ENCODE measurements around the gene E2F4. TPM values are rescaled to one million over a fixed set of nuclear protein-coding genes. Genes with fewer than 3 reads are reported as not detected.

The E2F4 gene
- total and polyA plus RNA-seq, 2 experiments from 2014 or later = 67.0 to 135 TPM

DNA sequence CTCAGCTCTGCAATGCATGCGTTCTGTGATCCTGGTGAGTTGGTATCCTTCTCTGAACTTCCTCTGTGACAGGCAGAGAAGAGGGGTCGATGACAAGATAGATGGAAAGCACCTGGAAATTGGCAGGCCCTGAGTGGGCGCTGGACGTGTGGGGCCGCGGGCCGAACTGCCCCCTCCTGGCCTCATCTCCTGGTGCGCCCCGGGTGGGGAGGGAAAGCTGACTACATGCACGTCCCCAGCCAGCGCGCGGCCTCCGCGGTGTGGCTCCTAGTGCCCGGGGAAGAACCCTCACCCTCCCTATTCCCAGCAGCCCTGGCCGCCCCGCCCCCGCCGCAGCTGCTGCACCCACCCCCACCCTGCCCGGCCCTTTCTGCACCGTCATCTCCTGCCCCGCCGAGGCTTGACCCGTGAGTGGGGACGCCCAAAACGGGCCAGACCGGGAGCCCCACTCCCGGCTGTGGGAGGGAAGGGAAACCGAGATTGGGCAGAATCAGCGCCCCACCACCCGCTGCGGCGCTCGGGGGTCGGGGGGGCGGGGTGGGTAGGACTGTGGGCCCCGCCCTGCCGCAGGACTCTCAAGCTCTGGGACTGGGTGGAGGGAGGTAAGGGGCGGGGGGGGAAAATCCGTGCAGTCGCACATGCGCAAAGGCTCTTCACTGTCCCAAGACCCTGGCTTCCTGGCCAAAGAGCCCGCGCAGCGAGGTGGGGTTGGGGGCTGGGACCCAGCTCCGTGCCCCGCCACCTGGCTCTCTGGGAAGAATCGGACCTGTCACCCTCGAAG lies 21.6 kb upstream of the E2F4 start, which contains the start of gene NOL3:
Gene NOL3 (plus strand): TSS at position 371 of the 781 bp plus-strand sequence.
- Mint-ChIP-seq H3K9me3 (no peaks in the 10 kb centered on the region; the same call in 2 of the 3 replicates), H3K4me1 (peaks cover 41% of the 10 kb centered on the region), H3K27ac (no peak within 1 kb of the TSS), H3K4me3 (peak within 1 kb of the TSS; percentile 79), H3K36me3 (ENCODE audit: low read depth) (no peaks in the 10 kb centered on the region; the same call in 2 of the 3 replicates), H3K27me3 (ENCODE audit: insufficient read depth, low read depth, poor library complexity) (peaks cover 94% of the 10 kb centered on the region)
- Histone ChIP-seq H3K36me3 (ENCODE audit: insufficient read depth) (no peaks in the 10 kb centered on the region), H3F3A (replicated peaks; ENCODE audit: low read depth) (peaks cover 22% of the 10 kb centered on the region; the same call in 1 of the 2 replicates), H3K4me3 (peak within 1 kb of the TSS; percentile 69), H3K9me2 (ENCODE audit: insufficient read depth) (no peaks in the 10 kb centered on the region), H3K79me2 (replicated peaks; ENCODE audit: insufficient read depth) (no peaks in the 10 kb centered on the region), H3K4me2 (peak within 1 kb of the TSS; percentile 97), H3K27ac (ENCODE audit: low read depth) (no peak within 1 kb of the TSS), H4K20me1 (replicated peaks; ENCODE audit: insufficient read depth) (peaks cover 9% of the 10 kb centered on the region), H3K27me3 (ENCODE audit: insufficient read depth) (peaks cover 97% of the 10 kb centered on the region), H3K4me1 (ENCODE audit: insufficient read depth) (peaks cover 30% of the 10 kb centered on the region), H2AFZ (peak within 1 kb of the TSS; percentile 94)
- DNase-seq (ENCODE audit: low spot score) (peak; percentile 87), ATAC-seq (peak; percentile 30)
- TF ChIP-seq CREB1 (CRISPR knock-in tag; IDR thresholded peaks at IDR 0.05; ENCODE audit: low read depth) (no peak), STAT1 (IDR thresholded peaks at IDR 0.05; ENCODE audit: unreplicated experiment) (no peak), CTCF (conservative IDR thresholded peaks at IDR 0.05; ENCODE audit: low read depth in 2 of 2) (no peak), ETS1 (IDR thresholded peaks at IDR 0.05) (no peak), EZH2 (IDR thresholded peaks at IDR 0.05; ENCODE audit: low read depth, unreplicated experiment) (no peak), ZNF331 (CRISPR knock-in tag; IDR thresholded peaks at IDR 0.05; ENCODE audit: low read depth) (no peak), JUNB (IDR thresholded peaks at IDR 0.05; ENCODE audit: unreplicated experiment) (no peak), POLR2AphosphoS5 (IDR thresholded peaks at IDR 0.05; ENCODE audit: low read depth) (0 out of 2 replicates have a peak, but pooled peaks have one; percentile 29)

GRCh38 chr16:67170949-67171649 lies 20.9 kb upstream of the E2F4 start:
- ATAC-seq (peak; percentile 0; the same call in 2 of the 3 replicates), DNase-seq (ENCODE audit: low spot score) (no peak)
- no peak for TF ChIP-seq NANOG (IDR thresholded peaks at IDR 0.05; ENCODE audit: borderline replicate concordance)
- TF ChIP-seq ZNF114 (CRISPR knock-in tag; IDR thresholded peaks at IDR 0.05) = no peak
- TF ChIP-seq STAT1 (IDR thresholded peaks at IDR 0.05; ENCODE audit: unreplicated experiment) = no peak
- TF ChIP-seq EZH2 (IDR thresholded peaks at IDR 0.05; ENCODE audit: low read depth, unreplicated experiment) = peak; percentile 79
- Histone ChIP-seq H3K27me3 (ENCODE audit: insufficient read depth) (peaks cover 97% of the 10 kb centered on the region), H3K36me3 (ENCODE audit: insufficient read depth) (no peaks in the 10 kb centered on the region), H3K9me2 (ENCODE audit: insufficient read depth) (no peaks in the 10 kb centered on the region), H3F3A (replicated peaks; ENCODE audit: low read depth) (peaks cover 23% of the 10 kb centered on the region; the same call in 1 of the 2 replicates), H3K4me3 (peak overlapping the region; percentile 69), H3K4me2 (peak overlapping the region; percentile 97), H2AFZ (peak overlapping the region; percentile 94), H3K4me1 (ENCODE audit: insufficient read depth) (peaks cover 30% of the 10 kb centered on the region), H3K27ac (ENCODE audit: low read depth) (no peak overlapping the region), H4K20me1 (replicated peaks; ENCODE audit: insufficient read depth) (peaks cover 11% of the 10 kb centered on the region), H3K79me2 (replicated peaks; ENCODE audit: insufficient read depth) (no peaks in the 10 kb centered on the region)
- Mint-ChIP-seq H3K27ac (no peak overlapping the region), H3K9me3 (no peaks in the 10 kb centered on the region; the same call in 2 of the 3 replicates), H3K27me3 (ENCODE audit: insufficient read depth, low read depth, poor library complexity) (peaks cover 94% of the 10 kb centered on the region), H3K36me3 (ENCODE audit: low read depth) (no peaks in the 10 kb centered on the region; the same call in 2 of the 3 replicates), H3K4me1 (peaks cover 40% of the 10 kb centered on the region), H3K4me3 (peak overlapping the region; percentile 79)
